NCI-H1417 (cell line): Measurements from ENCODE around the gene SBF2.

ENCODE experiments used
- DNase-seq, 3 experiments: peaks; one replicate each; lab custom pipeline; 2025; lab: John Stamatoyannopoulos, UW

The SBF2 gene

DNA sequence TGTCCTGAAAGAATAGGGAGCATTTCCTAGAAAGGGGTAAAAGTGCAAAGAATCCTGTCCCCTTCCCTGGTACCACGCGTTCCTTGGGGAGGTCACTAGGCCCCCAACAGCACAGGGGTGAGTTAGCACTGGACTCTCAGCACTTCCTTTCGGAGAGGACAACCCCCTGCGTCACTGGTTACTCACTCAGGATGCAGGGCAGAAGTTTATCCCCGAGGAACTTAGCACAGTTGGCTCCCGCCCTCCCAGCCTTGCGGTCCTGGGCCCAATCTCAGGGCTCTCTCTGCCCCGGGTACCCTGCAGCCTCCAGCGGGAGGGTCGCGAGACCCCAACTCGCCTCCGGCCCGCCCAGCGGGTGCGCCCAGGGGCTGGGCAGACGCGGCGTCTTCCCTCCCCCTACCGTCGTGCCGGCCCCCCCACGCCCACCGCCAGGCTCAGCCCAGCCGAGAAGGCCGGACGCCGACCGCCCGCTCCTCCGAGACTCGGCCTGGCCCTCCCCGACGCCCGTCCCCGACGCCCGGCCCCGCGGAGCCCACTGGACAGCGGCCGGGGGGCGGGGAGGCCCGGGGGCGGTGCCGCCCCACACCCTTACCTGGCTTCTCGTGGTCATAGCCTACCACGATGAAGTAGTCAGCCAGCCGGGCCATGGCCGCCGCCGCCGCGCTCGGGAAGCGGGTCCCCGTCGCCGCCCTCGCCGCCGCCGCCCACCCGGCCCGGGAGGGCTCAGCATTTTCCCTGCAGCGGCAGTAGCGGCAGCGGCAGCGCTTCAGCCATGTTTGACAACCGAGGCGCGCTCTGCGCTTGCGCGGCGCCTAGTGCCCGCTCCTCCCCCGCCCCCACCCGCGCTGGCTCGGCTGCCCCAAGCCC is at the start of gene SBF2:
Gene SBF2, minus strand, starts transcription at position 797 of the 867 bp plus-strand sequence. Its CDS starts 150 bp downstream, at position 647.
- peak; percentile 72 to 86 (median 77) for DNase-seq

- no peak for DNase-seq
Observed at GRCh38 chr11:10338287-10338686, 44.3 kb upstream of the SBF2 start.

- DNase-seq = no peak
Observed at GRCh38 chr11:10333490-10333889, 39.5 kb upstream of the SBF2 start.

DNA sequence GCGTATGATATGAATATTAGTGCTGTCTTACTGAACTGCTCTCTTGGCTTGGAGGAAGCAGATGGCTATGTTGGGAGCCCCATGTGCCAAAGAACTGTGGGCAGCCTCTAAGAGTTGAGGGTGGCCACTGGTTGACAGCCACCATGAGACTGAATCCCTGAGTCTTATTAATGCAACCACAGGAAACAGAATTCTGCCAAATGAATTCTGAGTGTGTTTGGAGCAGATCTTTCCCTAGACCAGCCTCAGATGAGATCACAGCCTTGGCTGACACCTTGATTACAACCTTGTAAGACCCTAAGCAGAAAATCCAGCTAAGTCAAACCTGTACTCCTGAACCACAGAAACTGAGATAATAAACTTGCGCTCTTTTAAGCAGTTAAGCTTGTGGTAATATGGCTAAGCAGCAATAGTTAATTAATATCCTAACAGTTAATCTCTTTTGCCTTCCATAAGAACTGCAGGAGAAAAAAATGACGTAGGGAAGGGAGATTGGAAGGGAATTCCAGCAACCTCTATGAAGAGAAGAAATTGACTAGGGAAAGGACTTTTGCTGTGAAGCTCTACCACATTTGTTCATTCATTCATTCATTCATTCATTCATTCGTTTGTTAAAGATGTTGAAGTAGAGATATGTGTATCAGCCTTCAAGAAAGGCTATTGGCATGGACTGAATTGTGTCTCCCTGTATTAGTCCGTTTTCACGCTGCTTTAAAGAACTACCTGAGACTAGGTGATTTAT is 37.7 kb upstream of the SBF2 start:
- DNase-seq = no peak

GRCh38 chr11:10329935-10330334 is 35.9 kb upstream of the SBF2 start:
- DNase-seq = no peak

- DNase-seq = no peak
Observed at GRCh38 chr11:10329356-10329755, 35.3 kb upstream of the SBF2 start.

GRCh38 chr11:10328314-10329098 is 34.5 kb upstream of the SBF2 start:
- DNase-seq = no peak

DNA sequence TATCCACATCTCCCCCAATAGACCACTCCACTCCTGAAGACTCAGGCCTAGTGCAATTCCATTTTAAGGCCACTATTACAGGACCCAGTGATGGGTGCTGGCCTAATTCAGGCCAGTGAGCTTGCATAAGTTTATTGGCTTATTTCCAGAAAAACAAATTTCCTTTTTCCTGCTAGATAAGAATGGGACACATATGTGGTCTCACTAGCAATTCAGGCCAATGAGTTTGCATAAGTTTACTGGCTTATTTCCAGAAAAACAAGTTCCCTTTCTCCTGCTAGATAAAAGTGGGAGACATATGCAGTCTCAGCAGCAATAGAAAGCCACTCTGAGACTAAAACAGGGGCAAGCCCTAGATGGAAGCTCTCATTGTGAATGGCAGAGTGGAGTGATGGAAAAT is 33.2 kb upstream of the SBF2 start:
- DNase-seq = no peak

- DNase-seq = peak in 1 of 3 experiments; percentile 34
Observed at GRCh38 chr11:10326012-10326964, 32.3 kb upstream of the SBF2 start.

DNA sequence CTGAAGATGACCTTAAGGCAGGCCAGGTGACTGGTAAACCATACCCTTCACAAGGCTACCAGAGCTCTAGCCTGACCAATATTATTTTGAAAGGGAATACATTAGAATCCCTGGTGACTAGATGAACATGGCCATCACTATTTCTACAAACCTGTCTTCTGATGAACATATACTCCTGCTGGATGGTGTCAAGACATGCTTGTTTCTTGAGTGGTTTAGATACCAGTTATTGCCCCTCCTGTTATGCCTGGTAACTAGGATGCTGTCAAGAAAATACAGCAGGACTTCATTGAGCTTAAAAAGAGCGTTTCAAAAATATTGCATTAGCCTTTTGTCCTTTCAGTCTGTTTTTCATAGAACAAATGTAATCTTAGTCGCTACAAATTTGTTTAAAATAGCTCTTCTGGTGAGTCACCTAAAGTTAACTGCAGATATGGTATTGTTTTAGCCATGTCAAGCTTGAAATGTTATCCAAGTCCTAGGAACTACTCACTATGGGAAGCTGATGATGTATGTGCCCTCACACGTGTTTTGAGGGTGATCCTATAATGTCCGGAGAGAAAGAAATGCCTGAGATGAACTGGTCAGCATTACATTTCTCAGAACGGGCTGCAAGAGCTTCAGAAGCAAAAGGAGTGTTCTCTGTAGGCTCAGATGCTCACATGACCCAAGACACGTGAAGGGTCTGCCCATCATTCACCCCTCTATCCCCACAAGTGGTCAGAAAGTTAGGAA is 31.4 kb upstream of the SBF2 start:
- no peak for DNase-seq

DNA sequence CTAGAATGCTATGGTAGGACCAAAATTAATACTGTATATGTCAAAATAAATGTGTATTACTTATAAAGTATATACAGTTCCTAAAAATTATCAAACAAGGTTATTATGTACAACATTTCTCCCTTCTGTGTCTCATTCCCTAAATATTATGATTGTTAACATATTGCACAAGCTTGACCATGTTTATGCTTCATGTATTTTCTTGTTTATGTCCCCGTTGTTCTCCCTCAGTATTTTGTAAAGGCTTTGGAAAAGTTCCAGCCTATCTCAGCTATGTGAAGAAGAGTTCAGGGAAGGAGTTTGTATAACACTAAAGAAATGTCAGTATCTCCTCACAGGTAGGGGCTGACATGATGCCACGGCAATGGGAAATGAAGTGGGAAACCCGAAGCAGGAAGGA is 30.5 kb upstream of the SBF2 start:
- DNase-seq = no peak

DNA sequence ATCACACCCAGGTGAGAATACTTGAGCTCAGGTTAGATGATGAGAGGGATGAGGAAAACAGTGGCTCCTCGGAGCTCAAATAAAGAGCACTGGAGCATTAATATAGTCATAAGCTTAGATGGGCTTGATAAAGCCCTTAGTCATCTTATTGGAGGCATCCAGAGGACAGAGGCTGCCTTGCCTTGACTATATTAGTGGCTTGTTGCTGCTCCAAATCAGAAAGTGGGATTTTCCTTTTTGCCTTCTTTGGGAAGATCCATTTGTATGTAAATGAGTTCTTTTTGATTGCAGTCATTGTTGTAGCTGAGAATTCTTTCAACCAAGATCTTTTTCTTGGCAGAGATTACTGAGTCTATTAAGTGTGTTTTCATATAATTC is 29.8 kb upstream of the SBF2 start:
- no peak for DNase-seq

- DNase-seq = peak; percentile 30 to 76 (median 51)
Observed at GRCh38 chr11:10322830-10323792, 29.1 kb upstream of the SBF2 start.

- no peak for DNase-seq
Observed at GRCh38 chr11:10322401-10322800, 28.4 kb upstream of the SBF2 start.

DNA sequence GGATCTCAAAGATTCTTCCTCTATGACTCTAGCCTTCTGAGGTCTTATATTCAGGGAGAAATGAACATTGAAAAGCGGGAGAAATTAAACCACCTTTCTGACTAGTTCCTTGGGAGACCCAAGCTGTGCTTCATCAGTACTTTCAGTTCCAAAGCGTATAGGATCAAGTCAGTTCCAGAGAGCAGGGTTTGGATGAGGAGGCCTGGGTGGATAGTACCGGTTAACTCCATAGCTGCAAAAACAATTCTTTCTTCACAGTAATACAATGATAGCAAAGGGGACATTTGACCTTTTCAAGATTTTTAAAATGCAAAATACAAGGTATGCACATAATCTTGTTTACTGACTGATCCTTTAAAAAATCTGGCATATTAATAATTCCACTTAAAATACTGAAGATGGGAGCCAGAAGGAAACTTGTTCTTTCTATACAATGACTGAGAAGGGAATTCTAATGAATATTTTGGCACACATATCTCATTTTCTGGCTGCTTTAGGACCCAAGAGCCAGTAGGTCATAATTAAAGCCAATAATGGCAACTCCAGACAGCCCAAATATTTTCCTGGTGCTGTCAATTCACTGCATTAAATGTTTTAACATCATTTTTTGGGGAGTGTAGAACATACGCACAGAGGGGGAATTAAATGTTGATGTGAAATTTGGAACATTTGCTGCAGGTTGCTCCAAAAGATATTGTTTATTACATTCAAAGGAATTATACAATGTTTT is 26.9 kb upstream of the SBF2 start:
- DNase-seq = no peak

GRCh38 chr11:10319702-10320558 is 25.9 kb upstream of the SBF2 start:
- DNase-seq = peak in 1 of 3 experiments; percentile 26

DNA sequence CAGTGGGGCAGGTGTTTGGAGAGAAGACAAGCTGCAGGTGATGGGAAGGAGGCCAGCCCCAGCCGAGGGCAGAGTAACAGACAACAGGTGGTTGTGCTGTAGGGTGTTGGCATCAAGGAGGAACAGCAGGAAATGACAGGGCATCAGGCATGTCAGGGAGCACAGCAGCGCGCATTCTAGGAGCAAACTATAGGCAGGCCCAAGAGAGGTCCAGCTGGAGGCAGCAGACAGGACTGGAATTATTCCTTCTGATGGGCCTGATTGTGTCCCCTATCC is 24.4 kb upstream of the SBF2 start:
- DNase-seq = peak; percentile 25 to 85 (median 57)
